Measurements from ENCODE around the gene HOMER2. TPM values are rescaled to one million over a fixed set of nuclear protein-coding genes. Genes with fewer than 3 reads are reported as not detected.

HOMER2 gene
- total and polyA plus RNA-seq, 2 experiments from 2014 or later = 10.8 to 23.9 TPM

- Mint-ChIP-seq H3K4me3 (no peak overlapping the region), H3K9me3 (no peaks in the 10 kb centered on the region), H3K36me3 (ENCODE audit: low read depth) (no peaks in the 10 kb centered on the region), H3K4me1 (peaks cover 6% of the 10 kb centered on the region; the same call in 2 of the 3 replicates), H3K27ac (no peak overlapping the region), H3K27me3 (ENCODE audit: insufficient read depth, low read depth, poor library complexity) (peaks cover 2% of the 10 kb centered on the region)
- ATAC-seq (no peak), DNase-seq (ENCODE audit: low spot score) (no peak)
- H3F3A ChIP-seq (replicated peaks; ENCODE audit: low read depth) = no peaks in the 10 kb centered on the region
- no peak overlapping the region for H2AFZ ChIP-seq
- no peaks in the 10 kb centered on the region for H4K20me1 ChIP-seq (replicated peaks; ENCODE audit: insufficient read depth)
- no peaks in the 10 kb centered on the region for H3K27me3 ChIP-seq (ENCODE audit: insufficient read depth)
- peaks cover 8% of the 10 kb centered on the region; the same call in 1 of the 2 replicates for H3K4me1 ChIP-seq (ENCODE audit: insufficient read depth)
- H3K4me3 ChIP-seq = no peak overlapping the region
- H3K27ac ChIP-seq (ENCODE audit: low read depth) = no peak overlapping the region
- no peaks in the 10 kb centered on the region for H3K36me3 ChIP-seq (ENCODE audit: insufficient read depth)
- H3K9me2 ChIP-seq (ENCODE audit: insufficient read depth) = no peaks in the 10 kb centered on the region
- H3K79me2 ChIP-seq (replicated peaks; ENCODE audit: insufficient read depth) = no peaks in the 10 kb centered on the region
- no peak overlapping the region for H3K4me2 ChIP-seq
- TF ChIP-seq STAT1 (IDR thresholded peaks at IDR 0.05; ENCODE audit: unreplicated experiment) (no peak), JUNB (IDR thresholded peaks at IDR 0.05; ENCODE audit: unreplicated experiment) (no peak), EZH2phosphoT487 (IDR thresholded peaks at IDR 0.05; ENCODE audit: unreplicated experiment) (no peak), ZNF114 (CRISPR knock-in tag; IDR thresholded peaks at IDR 0.05) (no peak), ETS1 (IDR thresholded peaks at IDR 0.05) (no peak), CREB1 (CRISPR knock-in tag; IDR thresholded peaks at IDR 0.05; ENCODE audit: low read depth) (no peak), POLR2AphosphoS5 (IDR thresholded peaks at IDR 0.05; ENCODE audit: low read depth) (no peak)
Measured at GRCh38 chr15:82944821-82945220, 7.7 kb downstream of the HOMER2 start.

DNA sequence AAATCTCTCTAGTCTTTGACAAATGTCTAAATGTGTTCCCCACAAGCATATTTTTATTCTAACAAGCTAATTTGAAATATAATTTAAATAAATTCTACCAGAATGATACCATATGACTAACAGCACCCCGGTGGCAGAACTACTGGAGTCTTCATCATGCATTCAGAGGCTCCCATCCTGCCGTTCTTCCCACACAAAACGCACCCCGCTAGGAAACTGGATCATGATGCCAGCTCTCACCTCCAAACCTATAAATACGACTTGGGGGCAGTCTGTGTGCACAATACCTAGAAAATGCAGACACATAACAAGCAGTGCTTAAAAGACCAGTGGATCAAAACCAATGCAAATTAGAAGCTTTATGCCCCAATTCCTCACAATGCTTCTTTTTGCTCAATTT lies 8.5 kb downstream of the HOMER2 start:
- Mint-ChIP-seq H3K4me1 (peaks cover 6% of the 10 kb centered on the region; the same call in 2 of the 3 replicates), H3K4me3 (no peak overlapping the region), H3K27ac (no peak overlapping the region; the same call in 1 of the 2 replicates), H3K27me3 (ENCODE audit: insufficient read depth, low read depth, poor library complexity) (peaks cover 2% of the 10 kb centered on the region), H3K9me3 (no peaks in the 10 kb centered on the region), H3K36me3 (ENCODE audit: low read depth) (no peaks in the 10 kb centered on the region)
- no peak overlapping the region for H2AFZ ChIP-seq
- DNase-seq (ENCODE audit: low spot score) (no peak), ATAC-seq (no peak)
- no peak overlapping the region for H3K4me2 ChIP-seq
- no peaks in the 10 kb centered on the region for H3K9me2 ChIP-seq (ENCODE audit: insufficient read depth)
- peaks cover 8% of the 10 kb centered on the region; the same call in 1 of the 2 replicates for H3K4me1 ChIP-seq (ENCODE audit: insufficient read depth)
- no peak overlapping the region for H3K27ac ChIP-seq (ENCODE audit: low read depth)
- H4K20me1 ChIP-seq (replicated peaks; ENCODE audit: insufficient read depth) = no peaks in the 10 kb centered on the region
- H3F3A ChIP-seq (replicated peaks; ENCODE audit: low read depth) = no peaks in the 10 kb centered on the region
- H3K79me2 ChIP-seq (replicated peaks; ENCODE audit: insufficient read depth) = no peaks in the 10 kb centered on the region; the same call in 1 of the 2 replicates
- no peaks in the 10 kb centered on the region for H3K36me3 ChIP-seq (ENCODE audit: insufficient read depth)
- no peaks in the 10 kb centered on the region for H3K27me3 ChIP-seq (ENCODE audit: insufficient read depth)
- no peak overlapping the region for H3K4me3 ChIP-seq
- TF ChIP-seq CREB1 (CRISPR knock-in tag; IDR thresholded peaks at IDR 0.05; ENCODE audit: low read depth) (no peak), JUNB (IDR thresholded peaks at IDR 0.05; ENCODE audit: unreplicated experiment) (no peak), ZNF114 (CRISPR knock-in tag; IDR thresholded peaks at IDR 0.05) (no peak), EZH2 (IDR thresholded peaks at IDR 0.05; ENCODE audit: low read depth, unreplicated experiment) (no peak), ZNF331 (CRISPR knock-in tag; IDR thresholded peaks at IDR 0.05; ENCODE audit: low read depth) (no peak), STAT1 (IDR thresholded peaks at IDR 0.05; ENCODE audit: unreplicated experiment) (no peak), REST (IDR thresholded peaks at IDR 0.05; ENCODE audit: unreplicated experiment) (no peak), POLR2AphosphoS5 (IDR thresholded peaks at IDR 0.05; ENCODE audit: low read depth) (no peak), ETS1 (IDR thresholded peaks at IDR 0.05) (no peak), NANOG (IDR thresholded peaks at IDR 0.05; ENCODE audit: borderline replicate concordance) (no peak), CTCF (conservative IDR thresholded peaks at IDR 0.05; ENCODE audit: low read depth in 2 of 2) (no peak)

Data from GM23338 (cell line).